Measurements from ENCODE around the gene EFNB1.

DNA sequence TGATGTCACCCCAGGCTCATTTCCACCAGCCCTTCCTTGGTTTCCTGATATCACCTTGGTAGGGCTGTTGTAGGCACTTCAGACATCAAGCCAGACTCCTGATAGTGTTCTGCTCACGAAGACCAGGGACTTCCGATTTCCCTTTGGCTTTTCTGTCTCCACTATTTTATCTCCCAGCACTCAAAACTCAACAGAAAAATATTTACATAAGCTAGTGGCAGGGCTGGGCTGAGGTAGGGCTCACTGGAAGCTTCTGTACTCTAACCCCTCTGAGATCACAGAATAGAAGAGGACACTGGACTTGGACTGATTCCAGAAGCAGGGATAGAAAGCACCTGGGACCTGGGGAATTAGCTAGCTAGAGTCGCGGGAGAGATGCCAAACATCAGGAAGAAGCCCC is 34.4 kb upstream of the EFNB1 start:
- TF ChIP-seq POLR2A (IDR thresholded peaks at IDR 0.05; ENCODE audit: low read depth, low read length) (no peak), CEBPB (IDR thresholded peaks at IDR 0.05; ENCODE audit: low read depth, low read length) (no peak), RFX5 (IDR thresholded peaks at IDR 0.05; ENCODE audit: low read depth, low read length) (no peak)
- TF ChIP-seq, protein P1, sequence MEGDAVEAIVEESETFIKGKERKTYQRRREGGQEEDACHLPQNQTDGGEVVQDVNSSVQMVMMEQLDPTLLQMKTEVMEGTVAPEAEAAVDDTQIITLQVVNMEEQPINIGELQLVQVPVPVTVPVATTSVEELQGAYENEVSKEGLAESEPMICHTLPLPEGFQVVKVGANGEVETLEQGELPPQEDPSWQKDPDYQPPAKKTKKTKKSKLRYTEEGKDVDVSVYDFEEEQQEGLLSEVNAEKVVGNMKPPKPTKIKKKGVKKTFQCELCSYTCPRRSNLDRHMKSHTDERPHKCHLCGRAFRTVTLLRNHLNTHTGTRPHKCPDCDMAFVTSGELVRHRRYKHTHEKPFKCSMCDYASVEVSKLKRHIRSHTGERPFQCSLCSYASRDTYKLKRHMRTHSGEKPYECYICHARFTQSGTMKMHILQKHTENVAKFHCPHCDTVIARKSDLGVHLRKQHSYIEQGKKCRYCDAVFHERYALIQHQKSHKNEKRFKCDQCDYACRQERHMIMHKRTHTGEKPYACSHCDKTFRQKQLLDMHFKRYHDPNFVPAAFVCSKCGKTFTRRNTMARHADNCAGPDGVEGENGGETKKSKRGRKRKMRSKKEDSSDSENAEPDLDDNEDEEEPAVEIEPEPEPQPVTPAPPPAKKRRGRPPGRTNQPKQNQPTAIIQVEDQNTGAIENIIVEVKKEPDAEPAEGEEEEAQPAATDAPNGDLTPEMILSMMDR (conservative IDR thresholded peaks at IDR 0.05; ENCODE audit: low read depth, low read length), result no peak
- TF ChIP-seq, protein P2, sequence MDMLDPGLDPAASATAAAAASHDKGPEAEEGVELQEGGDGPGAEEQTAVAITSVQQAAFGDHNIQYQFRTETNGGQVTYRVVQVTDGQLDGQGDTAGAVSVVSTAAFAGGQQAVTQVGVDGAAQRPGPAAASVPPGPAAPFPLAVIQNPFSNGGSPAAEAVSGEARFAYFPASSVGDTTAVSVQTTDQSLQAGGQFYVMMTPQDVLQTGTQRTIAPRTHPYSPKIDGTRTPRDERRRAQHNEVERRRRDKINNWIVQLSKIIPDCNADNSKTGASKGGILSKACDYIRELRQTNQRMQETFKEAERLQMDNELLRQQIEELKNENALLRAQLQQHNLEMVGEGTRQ (IDR thresholded peaks at IDR 0.05; ENCODE audit: low read depth, low read length), result no peak
